Stimulated activated effector memory CD8-positive, alpha-beta T cell treated with anti-CD3 and anti-CD28 coated beads, Interleukin-12 subunit alpha, Interleukin-12 subunit beta, amount 100 ng/mL, for 72 hours (primary cell): ENCODE data around the gene NEK8.

Source experiments
- ATAC-seq: fragments of 150-1000 bp; cut with Tn5 transposase; 2 replicates; pipeline ENCODE4 v1.10.0; 2021
- DNase-seq, 2 donors: peaks; one replicate each; pipeline ENCODE4 v3.0.0; 2021 to 2022; ENCODE audit warnings: low spot score in 2 of 2
- H3K27ac Mint-ChIP-seq: one replicate; pipeline ENCODE4 v1.8.0; 2022; ENCODE audit warnings: mild to moderate bottlenecking, mixed read lengths
- H3K36me3 Mint-ChIP-seq: one replicate; pipeline ENCODE4 v1.8.0; 2022; ENCODE audit warnings: mild to moderate bottlenecking, mixed read lengths
- H3K4me1 Mint-ChIP-seq: one replicate; pipeline ENCODE4 v1.8.0; 2022; ENCODE audit warnings: mixed read lengths
- H3K4me3 Mint-ChIP-seq: one replicate; pipeline ENCODE4 v1.8.0; 2022; ENCODE audit warnings: mild to moderate bottlenecking, mixed read lengths
- H3K9me3 Mint-ChIP-seq: one replicate; pipeline ENCODE4 v1.8.0; 2022; ENCODE audit warnings: mixed read lengths

NEK8 gene

GRCh38 chr17:28704219-28704858 lies 24.2 kb upstream of the NEK8 start:
- no peak for DNase-seq
- Mint-ChIP-seq H3K36me3 (peaks cover 48% of the 10 kb centered on the region), H3K4me3 (no peak overlapping the region), H3K9me3 (no peaks in the 10 kb centered on the region), H3K27ac (peak overlapping the region; percentile 89), H3K4me1 (peaks cover 9% of the 10 kb centered on the region)
- ATAC-seq: no peak

GRCh38 chr17:28705074-28705659 lies 23.4 kb upstream of the NEK8 start:
- ATAC-seq: peak; percentile 5
- Mint-ChIP-seq H3K36me3 (peaks cover 40% of the 10 kb centered on the region), H3K9me3 (no peaks in the 10 kb centered on the region), H3K4me3 (no peak overlapping the region), H3K4me1 (peaks cover 9% of the 10 kb centered on the region), H3K27ac (peak overlapping the region; percentile 89)
- no peak for DNase-seq

GRCh38 chr17:28705728-28706334 lies 22.8 kb upstream of the NEK8 start:
- ATAC-seq (no peak), DNase-seq (no peak)
- H3K4me1 Mint-ChIP-seq: peaks cover 15% of the 10 kb centered on the region
- H3K36me3 Mint-ChIP-seq: peaks cover 33% of the 10 kb centered on the region
- H3K4me3 Mint-ChIP-seq: no peak overlapping the region
- H3K9me3 Mint-ChIP-seq: no peaks in the 10 kb centered on the region
- H3K27ac Mint-ChIP-seq: peak overlapping the region; percentile 89

DNA sequence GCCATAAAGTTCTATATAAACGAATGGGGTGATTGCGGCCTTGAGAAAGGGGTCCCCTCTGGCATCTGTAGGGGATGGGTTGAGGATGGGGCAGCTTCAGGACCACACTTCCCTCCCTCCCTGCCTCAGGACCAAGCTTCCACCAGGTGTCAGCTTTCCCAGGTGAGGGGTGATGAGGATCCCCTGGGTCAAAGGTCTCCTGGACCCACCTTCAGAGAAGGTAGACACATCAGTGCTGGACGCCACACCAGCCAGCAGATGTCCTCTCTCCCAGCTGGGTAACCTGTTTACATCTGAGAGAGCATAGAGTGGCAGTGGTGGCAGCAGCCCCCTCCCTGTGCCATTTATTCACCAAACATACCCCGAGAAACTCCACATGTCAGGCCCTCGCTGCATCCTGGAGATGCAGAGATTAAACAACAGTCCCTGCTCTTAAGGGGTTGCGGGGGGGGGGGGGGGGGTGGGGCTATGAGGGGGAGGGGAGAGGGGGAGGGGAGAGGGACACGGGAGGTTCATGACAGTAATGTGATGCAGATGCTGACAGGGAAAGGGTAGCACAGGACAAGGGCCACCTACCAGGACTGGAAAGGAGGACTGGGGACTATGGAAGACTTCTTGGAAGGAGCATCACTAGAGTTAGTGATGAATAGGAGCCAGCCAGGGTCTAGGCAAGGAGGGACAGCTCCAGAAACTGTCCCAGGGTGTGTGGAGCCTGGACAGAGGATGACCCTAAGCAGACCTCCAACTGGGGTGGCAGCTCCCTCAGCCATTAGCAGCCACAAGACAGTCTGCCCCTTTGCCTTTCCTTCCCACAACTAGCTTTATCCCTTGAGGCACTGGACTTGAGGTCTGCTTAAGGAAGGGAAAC lies 21.9 kb upstream of the NEK8 start:
- Mint-ChIP-seq H3K4me3 (no peak overlapping the region), H3K4me1 (peaks cover 16% of the 10 kb centered on the region), H3K9me3 (no peaks in the 10 kb centered on the region), H3K27ac (peak overlapping the region; percentile 89), H3K36me3 (peaks cover 25% of the 10 kb centered on the region)
- DNase-seq: no peak
- no peak for ATAC-seq

- Mint-ChIP-seq H3K9me3 (no peaks in the 10 kb centered on the region), H3K36me3 (peaks cover 18% of the 10 kb centered on the region), H3K4me1 (peaks cover 19% of the 10 kb centered on the region), H3K4me3 (no peak overlapping the region), H3K27ac (no peak overlapping the region)
- ATAC-seq (no peak), DNase-seq (no peak)
Observed at GRCh38 chr17:28707339-28707720, 21.3 kb upstream of the NEK8 start.

DNA sequence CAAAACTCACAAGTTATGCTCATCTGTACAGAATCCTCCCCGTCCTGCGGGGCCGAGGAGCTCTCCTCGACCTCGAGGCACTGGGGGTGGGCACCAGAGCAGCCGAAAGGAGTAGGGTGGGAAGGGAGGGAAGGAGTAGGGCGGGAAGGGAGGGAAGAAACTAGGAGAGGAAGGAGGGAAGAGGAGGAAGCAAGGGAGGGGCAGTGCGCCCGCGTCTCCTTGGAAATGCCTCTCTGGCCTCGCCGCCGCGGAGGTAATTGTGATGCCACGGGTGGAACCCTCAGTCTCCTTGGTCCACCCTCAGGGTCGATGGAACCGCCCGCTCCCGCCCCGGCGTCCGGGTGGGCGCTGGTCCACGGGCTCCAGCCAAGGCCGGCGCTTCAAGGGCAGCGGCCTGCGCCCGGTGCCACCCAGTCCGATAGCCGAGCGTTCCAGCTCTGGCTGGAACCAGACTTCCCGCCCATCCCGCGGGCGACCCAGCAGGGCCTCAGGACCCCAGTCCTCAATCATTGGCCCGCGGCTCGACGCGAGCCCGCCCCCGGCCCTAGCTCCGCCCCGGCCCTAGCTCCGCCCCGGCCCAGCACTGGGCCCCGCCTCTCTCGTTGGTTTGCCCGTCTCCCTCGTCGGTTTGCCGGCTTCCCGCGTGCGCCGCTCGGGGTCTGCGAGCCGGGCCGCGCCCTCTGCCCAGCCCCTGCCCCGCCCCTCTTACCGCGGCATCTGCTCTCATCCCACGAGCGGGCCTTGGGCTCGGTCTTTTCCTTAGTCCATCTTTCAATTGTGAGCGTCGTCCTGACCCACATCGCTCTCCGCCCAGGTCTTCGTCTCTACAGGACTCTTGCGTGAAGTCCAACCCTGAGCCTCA lies 17.5 kb upstream of the NEK8 start:
- ATAC-seq: peak; percentile 90
- Mint-ChIP-seq H3K27ac (peak overlapping the region; percentile 94), H3K4me3 (peak overlapping the region; percentile 86), H3K36me3 (no peaks in the 10 kb centered on the region), H3K9me3 (no peaks in the 10 kb centered on the region), H3K4me1 (peaks cover 15% of the 10 kb centered on the region)
- DNase-seq: peak; percentile 87 to 97

DNA sequence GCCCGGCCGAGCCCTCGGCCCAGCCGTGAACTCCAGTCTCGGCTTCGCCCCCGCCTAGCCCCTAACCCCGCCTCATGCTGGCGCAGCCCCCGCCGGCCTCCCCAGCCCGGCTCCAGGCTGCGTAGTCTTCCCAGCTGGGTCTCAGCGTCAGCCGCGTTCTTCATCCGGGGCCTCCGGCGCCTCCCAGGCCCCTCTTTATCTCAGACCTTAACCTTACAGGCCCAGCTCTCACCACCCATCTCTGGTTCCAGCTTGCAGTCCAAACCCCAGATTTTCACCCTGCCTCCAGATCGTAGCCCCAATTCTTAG lies 16.9 kb upstream of the NEK8 start, which contains the start of gene PROCA1:
Gene PROCA1, minus strand, starts transcription at position 166 of the 309 bp plus-strand sequence. CDS start 228 bp downstream, outside the sequence.
- H3K27ac Mint-ChIP-seq: peak within 1 kb of the TSS; percentile 94
- H3K4me1 Mint-ChIP-seq: peaks cover 15% of the 10 kb centered on the region
- no peaks in the 10 kb centered on the region for H3K9me3 Mint-ChIP-seq
- peak within 1 kb of the TSS; percentile 86 for H3K4me3 Mint-ChIP-seq
- no peaks in the 10 kb centered on the region for H3K36me3 Mint-ChIP-seq
- peak; percentile 66 for ATAC-seq
- no peak for DNase-seq

DNA sequence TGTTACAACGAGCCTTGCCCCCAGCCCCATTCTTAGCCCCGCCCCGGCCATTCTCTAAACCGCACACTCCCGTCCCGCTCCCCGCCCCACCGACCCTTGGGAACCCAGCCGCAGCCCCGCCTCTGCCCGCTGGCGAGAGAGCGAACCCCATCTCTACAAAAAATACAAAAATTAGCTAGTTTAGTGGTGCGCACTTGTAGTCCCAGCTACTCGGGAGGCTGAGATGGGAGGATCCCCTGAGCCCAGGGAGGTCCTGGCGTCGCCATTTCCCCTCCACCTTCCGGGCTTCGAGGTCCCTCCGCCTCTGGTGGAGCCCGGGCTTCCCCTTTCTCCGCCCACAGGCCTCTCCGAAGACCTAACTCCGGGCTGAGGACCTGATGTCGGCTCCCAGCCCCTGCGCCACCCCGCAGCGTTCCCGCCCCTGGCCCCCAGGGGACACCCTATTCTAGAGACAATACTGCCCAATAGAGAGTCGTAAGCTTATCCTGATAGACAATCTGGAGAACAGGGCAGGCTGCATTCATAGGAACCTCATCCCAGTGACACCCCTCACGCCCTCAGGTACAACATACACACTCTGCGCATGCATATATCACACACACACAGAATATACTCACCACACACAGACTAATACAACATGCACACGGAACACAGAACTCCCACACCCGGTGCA lies 16.4 kb upstream of the NEK8 start:
- ATAC-seq (peak; percentile 62), DNase-seq (peak; percentile 47 to 80)
- Mint-ChIP-seq H3K4me3 (peak overlapping the region; percentile 86), H3K9me3 (no peaks in the 10 kb centered on the region), H3K4me1 (peaks cover 15% of the 10 kb centered on the region), H3K36me3 (no peaks in the 10 kb centered on the region), H3K27ac (peak overlapping the region; percentile 94)

DNA sequence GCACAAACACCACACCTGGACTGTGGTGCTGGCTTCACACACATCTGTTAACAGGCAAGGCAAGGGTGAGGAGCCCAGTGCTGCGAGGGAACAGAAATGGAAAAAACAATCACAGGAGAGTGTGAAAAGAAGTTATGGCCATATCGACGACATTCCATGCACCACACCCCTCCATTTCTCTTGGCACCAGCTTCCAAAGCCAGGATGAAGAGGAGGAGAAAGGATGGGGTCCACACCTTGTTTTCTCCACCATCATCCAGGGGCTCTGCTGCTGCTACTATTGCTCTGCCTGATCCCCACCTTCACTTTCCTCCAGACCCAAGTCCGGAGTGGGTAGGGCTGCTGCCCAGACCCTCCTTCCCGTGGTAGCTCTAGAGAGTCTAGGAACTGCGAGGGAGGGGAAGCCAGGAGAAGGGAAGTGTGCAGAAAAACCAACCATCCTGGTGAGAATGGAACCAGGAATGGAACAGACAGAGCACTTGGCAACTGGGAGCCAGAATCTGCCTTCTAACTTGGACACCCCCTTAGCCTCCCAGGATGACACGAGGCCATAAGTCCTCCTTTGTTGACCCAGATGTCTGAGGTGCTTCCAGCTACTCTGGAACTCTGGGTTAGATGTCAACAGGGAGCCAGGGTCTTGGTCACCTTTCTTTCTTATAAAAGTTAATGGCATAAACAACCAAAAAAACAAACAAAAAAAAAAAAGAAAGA lies 15.7 kb upstream of the NEK8 start:
- Mint-ChIP-seq H3K4me1 (peaks cover 16% of the 10 kb centered on the region), H3K4me3 (peak overlapping the region; percentile 86), H3K36me3 (no peaks in the 10 kb centered on the region), H3K9me3 (no peaks in the 10 kb centered on the region), H3K27ac (peak overlapping the region; percentile 94)
- ATAC-seq: no peak
- DNase-seq: no peak

- H3K4me3 Mint-ChIP-seq: no peak overlapping the region
- peaks cover under 1% of the 10 kb centered on the region for H3K36me3 Mint-ChIP-seq
- ATAC-seq: no peak
- no peak overlapping the region for H3K27ac Mint-ChIP-seq
- no peak for DNase-seq
- no peaks in the 10 kb centered on the region for H3K9me3 Mint-ChIP-seq
- peaks cover 28% of the 10 kb centered on the region for H3K4me1 Mint-ChIP-seq
Observed at GRCh38 chr17:28714281-28714680, 14.3 kb upstream of the NEK8 start.

DNA sequence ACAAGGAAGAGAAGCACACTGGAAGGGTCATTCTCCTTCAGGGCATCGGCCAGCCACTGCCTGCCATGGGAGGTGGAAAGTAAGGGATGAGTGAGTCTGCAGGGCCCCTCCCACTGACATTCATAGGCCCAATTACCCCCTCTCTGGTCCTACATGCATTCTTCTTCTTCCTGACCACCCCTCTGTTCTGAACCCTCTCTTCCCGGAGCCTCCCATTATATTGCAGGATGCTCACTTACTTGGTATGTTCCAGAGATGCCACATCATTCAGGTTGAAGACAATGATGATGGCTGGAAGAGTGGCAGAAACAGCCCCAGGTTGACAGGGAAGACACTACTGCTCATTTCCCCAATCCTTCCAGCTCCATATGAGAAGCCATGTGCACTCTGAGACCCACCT lies 13.4 kb upstream of the NEK8 start:
- DNase-seq (no peak), ATAC-seq (no peak)
- no peaks in the 10 kb centered on the region for H3K9me3 Mint-ChIP-seq

GRCh38 chr17:28716740-28717577 lies 11.6 kb upstream of the NEK8 start:
- ATAC-seq (no peak), DNase-seq (no peak)
- Mint-ChIP-seq H3K4me3 (no peak overlapping the region), H3K9me3 (no peaks in the 10 kb centered on the region), H3K36me3 (peaks cover 27% of the 10 kb centered on the region), H3K27ac (no peak overlapping the region), H3K4me1 (peaks cover 35% of the 10 kb centered on the region)

More for the DNA sequence above, 13.4 kb upstream of the NEK8 start:
- peaks cover 10% of the 10 kb centered on the region for H3K36me3 Mint-ChIP-seq
- H3K4me1 Mint-ChIP-seq: peaks cover 36% of the 10 kb centered on the region
- H3K4me3 Mint-ChIP-seq: no peak overlapping the region
- H3K27ac Mint-ChIP-seq: no peak overlapping the region
